Measurements from ENCODE around the gene TAF7L. TPM values are rescaled to one million over a fixed set of nuclear protein-coding genes. Genes with fewer than 3 reads are reported as not detected.
"Not testable (repeated sequence)": the region's sequence is repeated elsewhere in the genome, so short reads cannot be mapped to it uniquely, and the experiment has no call there.

Gene TAF7L
- total RNA-seq, result not detected
- polyA plus RNA-seq (2013, experiment 1 of 2), result 0.04 TPM
- not detected for polyA plus RNA-seq (2013, experiment 2 of 2)
- 0 to 0.85 (median 0.09) reads per million in 172 experiments for total RNA-seq

GRCh38 chrX:101290957-101291603 lies at the start of gene TAF7L:
Gene TAF7L (minus strand): TSS chrX:101291334. CDS start chrX:101287543, 3,791 bp downstream.
- H3K9me3 Mint-ChIP-seq, result no peaks in the 10 kb centered on the region
- no peaks in the 10 kb centered on the region for H3K4me1 Mint-ChIP-seq (ENCODE audit: low read depth)
- Histone ChIP-seq H3K4me3 (ENCODE audit: low read length) (no peak within 1 kb of the TSS), H3K36me3 (ENCODE audit: insufficient read depth, low read length) (no peaks in the 10 kb centered on the region), H3K4me1 (ENCODE audit: insufficient read depth, low read length) (no peaks in the 10 kb centered on the region), H3K9me3 (ENCODE audit: control insufficient read depth in 1 of 2, insufficient read depth in 1 of 2, low read length in 2 of 2) (no peaks in the 10 kb centered on the region), H3K27me3 (ENCODE audit: control insufficient read depth in 1 of 2, insufficient read depth in 2 of 2, low read length in 2 of 2) (no peaks in the 10 kb centered on the region), H3K27ac (ENCODE audit: low read depth in 1 of 2, low read length in 2 of 2) (no peak within 1 kb of the TSS)
- H3K27ac Mint-ChIP-seq, result no peak within 1 kb of the TSS
- TF ChIP-seq CTCF (IDR thresholded peaks at IDR 0.05), result no peak
- H3K27me3 Mint-ChIP-seq, result peaks cover 3% of the 10 kb centered on the region
- ATAC-seq (ENCODE audit: poor library complexity) (no peak), DNase-seq (no peak)
- CTCF ChIA-PET, result no interaction called here
- H3K4me3 Mint-ChIP-seq, result no peak within 1 kb of the TSS
- POLR2A ChIA-PET, result no interaction called here
- H3K36me3 Mint-ChIP-seq (ENCODE audit: low read depth), result no peaks in the 10 kb centered on the region
- intact Hi-C loops (cut with DNase I, micrococcal nuclease), result no loop called here

GRCh38 chrX:101337776-101338271 lies 46.7 kb upstream of the TAF7L start:
- peaks cover 4% of the 10 kb centered on the region for H3K9me3 Mint-ChIP-seq
- no peaks in the 10 kb centered on the region for H3K4me1 Mint-ChIP-seq (ENCODE audit: low read depth)
- ATAC-seq (ENCODE audit: poor library complexity), result no peak
- Histone ChIP-seq H3K36me3 (ENCODE audit: insufficient read depth, low read length) (no peaks in the 10 kb centered on the region), H3K4me3 (ENCODE audit: low read length) (no peak overlapping the region), H3K27me3 (ENCODE audit: control insufficient read depth in 1 of 2, insufficient read depth in 2 of 2, low read length in 2 of 2) (no peaks in the 10 kb centered on the region), H3K9me3 (ENCODE audit: control insufficient read depth in 1 of 2, insufficient read depth in 1 of 2, low read length in 2 of 2) (no peaks in the 10 kb centered on the region), H3K4me1 (ENCODE audit: insufficient read depth, low read length) (no peaks in the 10 kb centered on the region), H3K27ac (ENCODE audit: low read depth in 1 of 2, low read length in 2 of 2) (no peak overlapping the region)
- no peak for DNase-seq
- no peak for TF ChIP-seq CTCF (IDR thresholded peaks at IDR 0.05)
- no peak overlapping the region for H3K27ac Mint-ChIP-seq
- ChIA-PET POLR2A (no interaction called here), CTCF (no interaction called here)
- no peaks in the 10 kb centered on the region for H3K27me3 Mint-ChIP-seq
- no peaks in the 10 kb centered on the region for H3K36me3 Mint-ChIP-seq (ENCODE audit: low read depth)
- no peak overlapping the region for H3K4me3 Mint-ChIP-seq
- intact Hi-C loops (cut with DNase I, micrococcal nuclease), result no loop called here

- H3K36me3 ChIP-seq (ENCODE audit: insufficient read depth, low read length); DNase-seq; H3K4me1 ChIP-seq (ENCODE audit: insufficient read depth, low read length); H3K27me3 ChIP-seq (ENCODE audit: control insufficient read depth in 1 of 2, insufficient read depth in 2 of 2, low read length in 2 of 2); H3K36me3 Mint-ChIP-seq (ENCODE audit: low read depth); H3K4me1 Mint-ChIP-seq (ENCODE audit: low read depth); H3K9me3 ChIP-seq (ENCODE audit: control insufficient read depth in 1 of 2, insufficient read depth in 1 of 2, low read length in 2 of 2); CTCF ChIA-PET; H3K4me3 ChIP-seq (ENCODE audit: low read length); H3K27me3 Mint-ChIP-seq; POLR2A ChIA-PET; H3K4me3 Mint-ChIP-seq; H3K9me3 Mint-ChIP-seq; H3K27ac Mint-ChIP-seq; ATAC-seq (ENCODE audit: poor library complexity); H3K27ac ChIP-seq (ENCODE audit: low read depth in 1 of 2, low read length in 2 of 2); intact Hi-C loops (cut with DNase I, micrococcal nuclease): not testable (repeated sequence)
Observed at GRCh38 chrX:101334310-101334709, 43.2 kb upstream of the TAF7L start.

- H3K27ac ChIP-seq (ENCODE audit: low read depth in 1 of 2, low read length in 2 of 2); DNase-seq; intact Hi-C loops (cut with DNase I, micrococcal nuclease); H3K36me3 ChIP-seq (ENCODE audit: insufficient read depth, low read length); ATAC-seq (ENCODE audit: poor library complexity); H3K27me3 Mint-ChIP-seq; H3K4me3 ChIP-seq (ENCODE audit: low read length); H3K4me1 Mint-ChIP-seq (ENCODE audit: low read depth); H3K27ac Mint-ChIP-seq; H3K9me3 ChIP-seq (ENCODE audit: control insufficient read depth in 1 of 2, insufficient read depth in 1 of 2, low read length in 2 of 2); POLR2A ChIA-PET; H3K36me3 Mint-ChIP-seq (ENCODE audit: low read depth); H3K9me3 Mint-ChIP-seq; H3K4me1 ChIP-seq (ENCODE audit: insufficient read depth, low read length); H3K27me3 ChIP-seq (ENCODE audit: control insufficient read depth in 1 of 2, insufficient read depth in 2 of 2, low read length in 2 of 2); CTCF ChIA-PET; H3K4me3 Mint-ChIP-seq: not testable (repeated sequence)
Observed at GRCh38 chrX:101326600-101326999, 35.5 kb upstream of the TAF7L start.

Measured in CD4-positive, alpha-beta T cell (primary cell).